Breast epithelium (tissue), 4 donors: ENCODE results near the gene TM9SF4. TPM values are rescaled to one million over a fixed set of nuclear protein-coding genes. Genes with fewer than 3 reads are reported as not detected.

Experiments used
- DNase-seq, 2 donors: peaks; one replicate each; pipeline ENCODE4 v3.0.0-alpha.2; 2019; ENCODE audit warnings: low spot score in 2 of 2
- H3K27ac ChIP-seq, 2 donors: fragments of 200-600 bp; sonication (generic) in 1 of 2; one replicate each; pipeline ENCODE4 v1.5.1; 2016 to 2019; ENCODE audit warnings: mild to moderate bottlenecking in 1 of 2
- H3K27me3 ChIP-seq, 2 donors: fragments of 200-600 bp; sonication (generic) in 1 of 2; one replicate each; pipeline versions ENCODE4 v1.5.1 to v1.6.0; 2017 to 2019; ENCODE audit warnings: control low read depth in 1 of 2, mild to moderate bottlenecking in 1 of 2
- H3K36me3 ChIP-seq: fragments of 200-600 bp; one replicate; pipeline ENCODE4 v1.5.1; 2019
- H3K4me1 ChIP-seq, 2 donors: fragments of 200-600 bp; sonication (generic); one replicate each; pipeline ENCODE4 v1.5.1; 2016 to 2019; ENCODE audit warnings: control low read depth in 1 of 2
- H3K4me3 ChIP-seq, 3 donors: fragments of 200-600 bp; sonication (generic); 1 replicate in 2 of 3; 2 replicates in 1 of 3; pipeline ENCODE4 v1.5.1; 2016 to 2019; ENCODE audit warnings: mild to moderate bottlenecking in 3 of 3, moderate library complexity in 2 of 3
- H3K9me3 ChIP-seq, 2 donors: fragments of 200-600 bp; sonication (generic) in 1 of 2; one replicate each; pipeline ENCODE4 v1.5.1; 2016 to 2019; ENCODE audit warnings: control low read depth in 1 of 2
- POLR2A ChIP-seq: fragments of 450-650 bp; IDR thresholded peaks from one replicate; pipeline ENCODE4 v1.6.1; 2016; ENCODE audit warnings: antibody characterized with exemption, mild to moderate bottlenecking, moderate library complexity
- POLR2AphosphoS5 ChIP-seq, 3 donors: sonication (generic); formaldehyde crosslinking; IDR thresholded peaks; one replicate each; pipeline ENCODE4 v1.6.1; 2017; ENCODE audit warnings: antibody characterized with exemption in 3 of 3
- intact Hi-C: fragments of 100-400 bp; cut with DNase I; formaldehyde crosslinking; loops from one replicate; pipeline ENCODE4 v1.15.1; 2023; ENCODE audit warnings: low total_unique reads
- total RNA-seq, 3 donors: library from RNA; depleted of rRNA; stranded (reverse); fragments of >200 nt; gene quantifications; one replicate each; pipeline ENCODE4 v1.1.0, GENCODE V29; 2016
- TF ChIP-seq, protein P1 (sequence below), 3 donors: fragments of 450-650 bp; IDR thresholded peaks; one replicate each; pipeline ENCODE4 v1.5.1; 2016 to 2017; ENCODE audit warnings: antibody characterized with exemption in 3 of 3, mild to moderate bottlenecking in 3 of 3, moderate library complexity in 3 of 3

The TM9SF4 gene
- total RNA-seq, 3 donors from 2014 or later, result 20.2 to 28.5 (median 26.9) TPM

GRCh38 chr20:32152421-32153155 lies 43.1 kb downstream of the TM9SF4 start:
- Histone ChIP-seq H3K36me3 (no peaks in the 10 kb centered on the region), H3K27ac (no peak overlapping the region), H3K4me3 (no peak overlapping the region), H3K9me3 (no peaks in the 10 kb centered on the region), H3K27me3 (no peaks in the 10 kb centered on the region), H3K4me1 (no peaks in the 10 kb centered on the region)
- intact Hi-C loops, result no loop called here
- DNase-seq, result no peak
- TF ChIP-seq, protein P1, sequence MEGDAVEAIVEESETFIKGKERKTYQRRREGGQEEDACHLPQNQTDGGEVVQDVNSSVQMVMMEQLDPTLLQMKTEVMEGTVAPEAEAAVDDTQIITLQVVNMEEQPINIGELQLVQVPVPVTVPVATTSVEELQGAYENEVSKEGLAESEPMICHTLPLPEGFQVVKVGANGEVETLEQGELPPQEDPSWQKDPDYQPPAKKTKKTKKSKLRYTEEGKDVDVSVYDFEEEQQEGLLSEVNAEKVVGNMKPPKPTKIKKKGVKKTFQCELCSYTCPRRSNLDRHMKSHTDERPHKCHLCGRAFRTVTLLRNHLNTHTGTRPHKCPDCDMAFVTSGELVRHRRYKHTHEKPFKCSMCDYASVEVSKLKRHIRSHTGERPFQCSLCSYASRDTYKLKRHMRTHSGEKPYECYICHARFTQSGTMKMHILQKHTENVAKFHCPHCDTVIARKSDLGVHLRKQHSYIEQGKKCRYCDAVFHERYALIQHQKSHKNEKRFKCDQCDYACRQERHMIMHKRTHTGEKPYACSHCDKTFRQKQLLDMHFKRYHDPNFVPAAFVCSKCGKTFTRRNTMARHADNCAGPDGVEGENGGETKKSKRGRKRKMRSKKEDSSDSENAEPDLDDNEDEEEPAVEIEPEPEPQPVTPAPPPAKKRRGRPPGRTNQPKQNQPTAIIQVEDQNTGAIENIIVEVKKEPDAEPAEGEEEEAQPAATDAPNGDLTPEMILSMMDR (IDR thresholded peaks at IDR 0.05), result no peak
- TF ChIP-seq POLR2A, result no peak
- no peak for TF ChIP-seq POLR2AphosphoS5 (IDR thresholded peaks at IDR 0.05)

GRCh38 chr20:32153156-32153665 lies 43.7 kb downstream of the TM9SF4 start:
- no peak for DNase-seq
- no peak overlapping the region for H3K4me3 ChIP-seq
- H3K4me1 ChIP-seq, result no peaks in the 10 kb centered on the region
- intact Hi-C loops, result no loop called here
- no peaks in the 10 kb centered on the region for H3K27me3 ChIP-seq
- no peaks in the 10 kb centered on the region for H3K9me3 ChIP-seq
- H3K27ac ChIP-seq, result no peak overlapping the region
- peaks cover 6% of the 10 kb centered on the region for H3K36me3 ChIP-seq
- no peak for TF ChIP-seq POLR2AphosphoS5 (IDR thresholded peaks at IDR 0.05)
- TF ChIP-seq, protein P1 (IDR thresholded peaks at IDR 0.05), result no peak
- no peak for TF ChIP-seq POLR2A

DNA sequence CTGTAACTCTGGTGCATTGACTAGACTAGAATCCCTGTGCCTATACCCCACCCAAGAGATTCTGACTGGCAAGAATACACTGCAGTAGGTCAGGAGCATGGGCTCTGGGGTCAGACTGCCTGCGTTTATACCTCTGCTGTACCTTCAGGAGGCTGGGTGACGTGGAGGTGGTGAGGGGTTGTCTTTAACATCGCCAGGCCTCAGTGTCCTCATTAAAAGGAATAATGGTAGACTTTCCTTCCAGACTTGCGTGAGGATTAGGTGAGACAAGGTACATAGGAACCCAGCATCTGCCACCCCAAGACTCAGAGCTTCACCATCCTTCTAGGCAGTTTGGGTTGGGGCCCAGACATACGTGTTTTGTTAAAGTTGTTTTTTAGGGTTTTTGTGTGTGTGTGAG lies 44.3 kb downstream of the TM9SF4 start:
- TF ChIP-seq, protein P1 (IDR thresholded peaks at IDR 0.05), result no peak
- no peak for TF ChIP-seq POLR2AphosphoS5 (IDR thresholded peaks at IDR 0.05)
- no peak for TF ChIP-seq POLR2A
- no peak for DNase-seq

GRCh38 chr20:32155017-32155981 lies 45.8 kb downstream of the TM9SF4 start:
- Histone ChIP-seq H3K9me3 (no peaks in the 10 kb centered on the region), H3K36me3 (peaks cover 6% of the 10 kb centered on the region), H3K4me1 (no peaks in the 10 kb centered on the region), H3K4me3 (no peak overlapping the region), H3K27me3 (no peaks in the 10 kb centered on the region), H3K27ac (peak overlapping the region; percentile 40 to 49)
- DNase-seq, result peak; percentile 55 to 67
- intact Hi-C loops, result no loop called here
- TF ChIP-seq POLR2AphosphoS5 (IDR thresholded peaks at IDR 0.05), result peak in 2 of 3 donors; percentile 39 to 64
- TF ChIP-seq, protein P1 (IDR thresholded peaks at IDR 0.05), result peak in 1 of 3 donors; percentile 5
- TF ChIP-seq POLR2A, result no peak

More for the DNA sequence above, 44.3 kb downstream of the TM9SF4 start:
- intact Hi-C loops, result no loop called here
- H3K36me3 ChIP-seq, result peaks cover 6% of the 10 kb centered on the region
- H3K4me1 ChIP-seq, result no peaks in the 10 kb centered on the region
- H3K27me3 ChIP-seq, result no peaks in the 10 kb centered on the region
- H3K9me3 ChIP-seq, result no peaks in the 10 kb centered on the region
- H3K27ac ChIP-seq, result no peak overlapping the region
- H3K4me3 ChIP-seq, result no peak overlapping the region
